Caco-2 (cell line): ENCODE results near the gene PICK1. TPM values are rescaled to one million over a fixed set of nuclear protein-coding genes. Genes with fewer than 3 reads are reported as not detected.

Experiments
- BruUV-seq: library from RNA; stranded (reverse); fragments of 400-500 nt; replicated peaks from 2 replicates; lab custom pipeline; 2021; lab: Mats Ljungman, UMichigan
- CTCF ChIA-PET: fragments of 300-600 bp; sonication (Branson Sonifier 250); formaldehyde crosslinking; loops from one replicate; lab custom pipeline; 2022; ENCODE audit warnings: antibody characterized with exemption; lab: Charles Lee
- POLR2A ChIA-PET: fragments of 300-600 bp; sonication (Branson Sonifier 250); formaldehyde crosslinking; loops from one replicate; lab custom pipeline; 2022; ENCODE audit warnings: antibody characterized with exemption; lab: Charles Lee
- DNase-seq, 2 experiments: peaks; one replicate each; pipeline versions ENCODE4 v3.0.0 to v3.0.0-alpha.2; 2020 to 2022
- H3K27me3 ChIP-seq: replicated peaks from 2 replicates; pipeline ENCODE4 v1.6.0; 2011; ENCODE audit warnings: low read length; ENCODE audit not compliant: control insufficient read depth, insufficient read depth
- H3K36me3 ChIP-seq: 2 replicates; pipeline ENCODE4 v1.5.1; 2011; ENCODE audit warnings: low read length; ENCODE audit not compliant: control insufficient read depth, insufficient read depth
- H3K4me1 ChIP-seq: fragments of 250-450 bp; sonication (Bioruptor Pico); 2 replicates; pipeline ENCODE4 v1.5.1; 2020; ENCODE audit warnings: mild to moderate bottlenecking
- H3K4me3 ChIP-seq: 2 replicates; pipeline ENCODE4 v1.5.1; 2011; ENCODE audit warnings: low read depth, mild to moderate bottlenecking, control low read depth, low read length
- H3K9me3 ChIP-seq: fragments of 250-450 bp; sonication (Bioruptor Pico); 2 replicates; pipeline ENCODE4 v1.5.1; 2020; ENCODE audit warnings: mild to moderate bottlenecking, moderate library complexity
- H3K27ac Mint-ChIP-seq: one replicate; pipeline ENCODE4 v1.8.0; 2022; ENCODE audit warnings: mixed read lengths; ENCODE audit not compliant: unreplicated experiment
- H3K27me3 Mint-ChIP-seq: one replicate; pipeline ENCODE4 v1.8.0; 2022; ENCODE audit warnings: mixed read lengths; ENCODE audit not compliant: insufficient read depth, unreplicated experiment
- H3K36me3 Mint-ChIP-seq: one replicate; pipeline ENCODE4 v1.8.0; 2022; ENCODE audit warnings: mild to moderate bottlenecking, mixed read lengths; ENCODE audit not compliant: insufficient read depth, unreplicated experiment
- H3K4me1 Mint-ChIP-seq: one replicate; pipeline ENCODE4 v1.8.0; 2022; ENCODE audit warnings: low read depth, mixed read lengths; ENCODE audit not compliant: unreplicated experiment
- H3K4me3 Mint-ChIP-seq: one replicate; pipeline ENCODE4 v1.8.0; 2022; ENCODE audit warnings: mild to moderate bottlenecking, moderate library complexity, mixed read lengths; ENCODE audit not compliant: unreplicated experiment
- H3K9me3 Mint-ChIP-seq: one replicate; pipeline ENCODE4 v1.8.0; 2022; ENCODE audit warnings: mixed read lengths; ENCODE audit not compliant: unreplicated experiment
- intact Hi-C: fragments of 100-400 bp; cut with micrococcal nuclease; formaldehyde crosslinking; loops from one replicate; pipeline ENCODE4 v1.10.0; 2022; ENCODE audit not compliant: unreplicated experiment
- total RNA-seq: library from RNA; stranded (reverse); gene quantifications from 2 replicates; pipeline ENCODE4 v1.2.3, GENCODE V29; 2022
- TF ChIP-seq, protein P1 (sequence below), 2 experiments: fragments of 200-600 bp in 1 of 2; IDR thresholded peaks; 1 replicate in 1 of 2; 2 replicates in 1 of 2; pipeline versions ENCODE4 v1.5.1 to v1.8.0; 2011 to 2022; ENCODE audit warnings: antibody characterized with exemption in 1 of 2, control low read depth in 1 of 2, inconsistent platforms in 1 of 2, low read depth in 1 of 2, low read length in 1 of 2, mild to moderate bottlenecking in 1 of 2, moderate library complexity in 1 of 2; ENCODE audit not compliant: insufficient read depth in 1 of 2, severe bottlenecking in 1 of 2, unreplicated experiment in 1 of 2

PICK1 gene
- total RNA-seq, 1 experiment from 2014 or later, result 41.1 TPM

DNA sequence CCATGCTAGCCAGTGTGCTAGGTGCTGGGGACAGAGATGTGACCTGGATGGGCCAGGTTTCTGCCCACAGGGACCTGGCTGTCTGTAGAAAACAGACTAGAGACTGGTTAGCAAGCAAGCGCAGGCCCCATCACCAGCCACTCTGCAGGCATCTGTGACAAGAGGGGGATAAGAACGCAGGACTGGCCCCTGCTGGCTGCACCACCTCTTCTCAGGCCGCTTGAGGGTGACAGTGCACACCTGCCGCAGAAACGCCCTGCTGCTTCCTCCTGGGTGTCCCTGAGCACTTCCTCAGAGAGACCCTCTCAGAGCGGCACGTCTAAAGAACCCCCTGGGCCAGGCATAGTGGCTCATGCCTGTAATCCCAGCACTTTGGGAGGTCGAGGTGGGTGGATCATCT, 5.9 kb upstream of the PICK1 start:
- H3K36me3 Mint-ChIP-seq, result no peaks in the 10 kb centered on the region
- no peaks in the 10 kb centered on the region for H3K9me3 Mint-ChIP-seq
- ChIA-PET POLR2A (no interaction called here), CTCF (interaction anchor here (1.4 kb wide), 1 partner anchor 177 kb away, joined by 4 read pairs; no protein-coding TSS in a partner anchor)
- H3K27me3 Mint-ChIP-seq, result peaks cover 2% of the 10 kb centered on the region
- no peaks in the 10 kb centered on the region for H3K9me3 ChIP-seq
- TF ChIP-seq, protein P1, sequence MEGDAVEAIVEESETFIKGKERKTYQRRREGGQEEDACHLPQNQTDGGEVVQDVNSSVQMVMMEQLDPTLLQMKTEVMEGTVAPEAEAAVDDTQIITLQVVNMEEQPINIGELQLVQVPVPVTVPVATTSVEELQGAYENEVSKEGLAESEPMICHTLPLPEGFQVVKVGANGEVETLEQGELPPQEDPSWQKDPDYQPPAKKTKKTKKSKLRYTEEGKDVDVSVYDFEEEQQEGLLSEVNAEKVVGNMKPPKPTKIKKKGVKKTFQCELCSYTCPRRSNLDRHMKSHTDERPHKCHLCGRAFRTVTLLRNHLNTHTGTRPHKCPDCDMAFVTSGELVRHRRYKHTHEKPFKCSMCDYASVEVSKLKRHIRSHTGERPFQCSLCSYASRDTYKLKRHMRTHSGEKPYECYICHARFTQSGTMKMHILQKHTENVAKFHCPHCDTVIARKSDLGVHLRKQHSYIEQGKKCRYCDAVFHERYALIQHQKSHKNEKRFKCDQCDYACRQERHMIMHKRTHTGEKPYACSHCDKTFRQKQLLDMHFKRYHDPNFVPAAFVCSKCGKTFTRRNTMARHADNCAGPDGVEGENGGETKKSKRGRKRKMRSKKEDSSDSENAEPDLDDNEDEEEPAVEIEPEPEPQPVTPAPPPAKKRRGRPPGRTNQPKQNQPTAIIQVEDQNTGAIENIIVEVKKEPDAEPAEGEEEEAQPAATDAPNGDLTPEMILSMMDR (IDR thresholded peaks at IDR 0.05; ENCODE audit: insufficient read depth in 1 of 2, low read depth in 1 of 2, low read length in 1 of 2, severe bottlenecking in 1 of 2, unreplicated experiment in 1 of 2), result no peak
- no peaks in the 10 kb centered on the region for H3K4me1 ChIP-seq
- BruUV-seq, result no TSS peak
- DNase-seq, result no peak
- intact Hi-C loops, result no loop called here
- H3K27ac Mint-ChIP-seq, result no peak overlapping the region
- H3K4me3 Mint-ChIP-seq, result no peak overlapping the region
- H3K4me3 ChIP-seq, result no peak overlapping the region
- no peaks in the 10 kb centered on the region for H3K36me3 ChIP-seq
- no peaks in the 10 kb centered on the region for H3K27me3 ChIP-seq
- no peaks in the 10 kb centered on the region for H3K4me1 Mint-ChIP-seq

DNA sequence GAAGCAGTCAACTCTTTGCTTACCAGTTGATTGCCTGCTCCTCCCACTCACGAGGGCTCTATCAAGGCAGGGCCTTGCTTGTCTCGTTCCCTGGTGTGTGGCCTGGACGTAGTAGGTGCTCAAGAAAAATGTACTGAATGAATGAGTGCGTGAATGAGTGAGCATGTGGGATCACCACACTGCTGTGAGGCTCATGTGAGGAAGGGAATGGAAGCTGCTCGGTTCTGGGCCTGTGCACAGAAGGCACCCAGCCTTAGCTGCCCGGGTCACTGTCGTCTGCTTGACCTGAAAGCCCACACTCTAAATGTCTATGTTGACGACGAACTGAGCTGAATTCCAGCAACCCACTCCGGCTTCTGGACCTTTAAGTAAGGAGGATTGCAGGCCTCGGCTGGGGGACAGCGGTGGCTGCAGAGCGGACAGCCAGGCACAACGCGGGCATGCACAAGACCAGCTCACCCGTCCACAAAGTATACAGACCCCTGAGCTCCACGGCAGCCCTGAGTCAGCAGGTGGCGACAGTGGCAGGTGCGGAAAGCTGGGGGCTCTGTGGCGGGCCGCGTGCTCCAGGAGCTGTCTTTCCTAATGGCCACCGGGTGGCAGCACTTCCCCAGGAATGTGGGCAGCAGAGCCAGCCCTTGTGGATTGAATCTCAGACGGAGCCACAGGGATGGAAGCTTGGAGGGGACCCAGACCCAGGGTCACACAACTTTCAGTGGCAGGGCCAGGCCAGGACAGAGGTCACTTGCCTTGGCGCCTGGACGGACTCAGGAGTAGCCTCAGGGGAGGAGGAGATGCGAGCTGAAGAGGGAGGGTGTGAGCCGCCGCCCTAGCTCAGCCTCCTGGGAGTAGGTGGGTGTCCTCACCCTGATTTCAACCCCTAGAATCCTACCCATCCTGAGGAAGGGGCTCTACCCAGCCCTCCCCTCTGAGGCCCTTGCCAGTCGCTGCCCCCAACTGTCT, 5.0 kb upstream of the PICK1 start:
- intact Hi-C loops, result loop anchor here (1.0 to 2.0 kb wide), 4 partner anchors 53 to 518 kb away; partner anchors contain the start of gene DMC1
- no peaks in the 10 kb centered on the region for H3K4me1 ChIP-seq
- H3K36me3 ChIP-seq, result no peaks in the 10 kb centered on the region
- H3K36me3 Mint-ChIP-seq, result peaks cover 5% of the 10 kb centered on the region
- no peaks in the 10 kb centered on the region for H3K27me3 ChIP-seq
- H3K4me3 Mint-ChIP-seq, result no peak overlapping the region
- peak; percentile 84 to 86 for DNase-seq
- TF ChIP-seq, protein P1 (IDR thresholded peaks at IDR 0.05; ENCODE audit: insufficient read depth in 1 of 2, low read depth in 1 of 2, low read length in 1 of 2, severe bottlenecking in 1 of 2, unreplicated experiment in 1 of 2), result peak; percentile 90 to 97
- H3K4me3 ChIP-seq, result no peak overlapping the region
- CTCF ChIA-PET, result interaction anchor here (0.5 to 1.6 kb wide), 38 partner anchors 11 to 1024 kb away, joined by 3 to 11 read pairs (median 4); partner anchors contain the start of genes BAIAP2L2, C22orf23, GTPBP1 and MAFF
- no TSS peak for BruUV-seq
- no peak overlapping the region for H3K27ac Mint-ChIP-seq
- no peaks in the 10 kb centered on the region for H3K4me1 Mint-ChIP-seq
- no peaks in the 10 kb centered on the region for H3K9me3 Mint-ChIP-seq
- H3K27me3 Mint-ChIP-seq, result peaks cover 2% of the 10 kb centered on the region
- no peaks in the 10 kb centered on the region for H3K9me3 ChIP-seq
- POLR2A ChIA-PET, result no interaction called here

DNA sequence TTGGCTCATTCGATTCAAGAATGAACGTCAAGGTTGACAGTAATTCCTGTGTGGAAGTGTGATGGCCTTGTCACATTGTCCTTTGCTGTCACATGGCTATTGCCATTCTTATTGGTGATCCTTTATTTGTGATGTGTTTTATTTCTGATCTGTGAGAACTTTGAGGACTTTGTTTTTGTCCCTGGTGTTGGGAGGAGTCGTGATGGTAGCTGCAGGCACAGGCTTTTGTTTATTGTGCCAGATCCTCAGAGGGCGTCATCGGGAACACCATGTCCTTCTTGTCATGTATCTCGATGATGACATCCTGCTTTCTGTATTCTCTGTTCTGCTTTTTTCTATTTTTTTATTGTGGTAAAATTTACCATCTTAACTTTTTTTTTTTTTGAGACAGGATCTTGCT, 5.6 kb downstream of the PICK1 start:
- BruUV-seq, result no TSS peak
- POLR2A ChIA-PET, result no interaction called here
- TF ChIP-seq, protein P1 (IDR thresholded peaks at IDR 0.05; ENCODE audit: insufficient read depth in 1 of 2, low read depth in 1 of 2, low read length in 1 of 2, severe bottlenecking in 1 of 2, unreplicated experiment in 1 of 2), result no peak
- Histone ChIP-seq H3K27me3 (no peaks in the 10 kb centered on the region), H3K4me3 (no peak overlapping the region), H3K4me1 (peaks cover 6% of the 10 kb centered on the region; the same call in 1 of the 2 replicates), H3K36me3 (no peaks in the 10 kb centered on the region; the same call in 1 of the 2 replicates), H3K9me3 (no peaks in the 10 kb centered on the region)
- CTCF ChIA-PET, result no interaction called here
- no peaks in the 10 kb centered on the region for H3K9me3 Mint-ChIP-seq
- H3K27ac Mint-ChIP-seq, result no peak overlapping the region
- H3K27me3 Mint-ChIP-seq, result no peaks in the 10 kb centered on the region
- no peak overlapping the region for H3K4me3 Mint-ChIP-seq
- DNase-seq, result no peak
- peaks cover 52% of the 10 kb centered on the region for H3K36me3 Mint-ChIP-seq
- intact Hi-C loops, result no loop called here
- H3K4me1 Mint-ChIP-seq, result peaks cover 6% of the 10 kb centered on the region
